PFSK-1 (cell line): ENCODE measurements around the gene PCARE.

ENCODE experiments used
- REST ChIP-seq, 2 experiments: IDR thresholded peaks; 2 replicates each; pipeline versions ENCODE4 v1.6.1 to v1.8.0; 2011 to 2012; ENCODE audit warnings: low read depth in 2 of 2, low read length in 2 of 2, control low read depth in 1 of 2, inconsistent platforms in 1 of 2, mild to moderate bottlenecking in 1 of 2, moderate library complexity in 1 of 2; ENCODE audit not compliant: insufficient read depth in 1 of 2
- TAF1 ChIP-seq: IDR thresholded peaks from 2 replicates; pipeline ENCODE4 v1.6.1; 2012; ENCODE audit warnings: low read length, control low read depth, borderline replicate concordance; ENCODE audit not compliant: insufficient read depth

- TF ChIP-seq TAF1 (no peak), REST (IDR thresholded peaks at IDR 0.05; ENCODE audit: insufficient read depth in 1 of 2, low read depth in 2 of 2, low read length in 2 of 2) (no peak)
Observed at GRCh38 chr2:29115797-29116781, 41.8 kb upstream of the PCARE start.
